ENCODE measurements around the gene CYB5RL. TPM values are rescaled to one million over a fixed set of nuclear protein-coding genes. Genes with fewer than 3 reads are reported as not detected.

The CYB5RL gene
- total RNA-seq, 1 donor from 2014 or later = 9.0 TPM

DNA sequence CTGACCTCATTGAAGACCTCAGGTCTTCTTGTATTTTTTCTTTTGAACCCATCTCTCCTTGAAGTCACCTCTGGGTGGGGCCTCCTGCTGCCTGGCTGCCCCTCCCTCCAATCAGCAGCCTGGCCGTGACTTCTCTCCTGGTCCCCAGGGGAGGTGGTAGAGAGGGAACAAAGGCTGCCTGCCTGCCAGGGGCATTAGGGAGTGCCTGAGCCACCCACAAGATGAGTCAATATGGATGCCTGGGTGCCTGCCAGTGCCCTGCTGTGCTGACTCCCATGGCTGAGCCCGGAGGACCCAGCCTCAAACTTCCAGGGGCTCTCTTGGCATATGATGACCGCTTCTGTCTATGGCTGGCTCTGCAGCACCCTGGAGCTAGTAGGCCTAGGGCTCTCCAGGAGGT, 41.8 kb downstream of the CYB5RL start:
- no peaks in the 10 kb centered on the region for H3K4me1 Mint-ChIP-seq (ENCODE audit: low read depth)
- H3K9me3 Mint-ChIP-seq (ENCODE audit: low read depth) = no peaks in the 10 kb centered on the region
- H3K36me3 Mint-ChIP-seq (ENCODE audit: insufficient read depth) = no peaks in the 10 kb centered on the region
- H3K27me3 Mint-ChIP-seq = peaks cover 18% of the 10 kb centered on the region
- TF ChIP-seq, protein P1, sequence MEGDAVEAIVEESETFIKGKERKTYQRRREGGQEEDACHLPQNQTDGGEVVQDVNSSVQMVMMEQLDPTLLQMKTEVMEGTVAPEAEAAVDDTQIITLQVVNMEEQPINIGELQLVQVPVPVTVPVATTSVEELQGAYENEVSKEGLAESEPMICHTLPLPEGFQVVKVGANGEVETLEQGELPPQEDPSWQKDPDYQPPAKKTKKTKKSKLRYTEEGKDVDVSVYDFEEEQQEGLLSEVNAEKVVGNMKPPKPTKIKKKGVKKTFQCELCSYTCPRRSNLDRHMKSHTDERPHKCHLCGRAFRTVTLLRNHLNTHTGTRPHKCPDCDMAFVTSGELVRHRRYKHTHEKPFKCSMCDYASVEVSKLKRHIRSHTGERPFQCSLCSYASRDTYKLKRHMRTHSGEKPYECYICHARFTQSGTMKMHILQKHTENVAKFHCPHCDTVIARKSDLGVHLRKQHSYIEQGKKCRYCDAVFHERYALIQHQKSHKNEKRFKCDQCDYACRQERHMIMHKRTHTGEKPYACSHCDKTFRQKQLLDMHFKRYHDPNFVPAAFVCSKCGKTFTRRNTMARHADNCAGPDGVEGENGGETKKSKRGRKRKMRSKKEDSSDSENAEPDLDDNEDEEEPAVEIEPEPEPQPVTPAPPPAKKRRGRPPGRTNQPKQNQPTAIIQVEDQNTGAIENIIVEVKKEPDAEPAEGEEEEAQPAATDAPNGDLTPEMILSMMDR (IDR thresholded peaks at IDR 0.05; ENCODE audit: unreplicated experiment) = no peak
- H3K4me3 Mint-ChIP-seq (ENCODE audit: low read depth) = no peak overlapping the region
- DNase-seq (ENCODE audit: low spot score, unreplicated experiment) = no peak
- H3K27ac Mint-ChIP-seq = no peak overlapping the region

DNA sequence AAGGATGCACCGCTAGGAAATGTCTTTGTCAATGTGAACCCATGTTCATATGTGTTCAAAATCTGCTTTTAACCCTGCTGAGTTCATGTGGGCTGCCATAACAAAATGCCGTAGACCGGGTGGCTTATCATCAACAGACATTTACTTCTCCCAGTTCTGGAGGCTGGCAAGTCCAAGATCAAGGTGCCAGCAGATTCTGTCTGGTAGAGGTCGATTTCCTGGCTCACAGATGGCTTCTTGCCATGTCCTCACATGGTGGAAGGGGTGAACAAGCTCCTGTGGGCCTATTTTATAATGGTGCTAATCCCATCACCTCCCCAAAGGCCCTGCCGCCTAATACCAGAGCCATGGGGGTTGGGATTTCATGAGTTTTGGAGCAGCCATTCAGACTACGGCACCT, 42.4 kb downstream of the CYB5RL start:
- peaks cover 18% of the 10 kb centered on the region for H3K27me3 Mint-ChIP-seq
- TF ChIP-seq, protein P1 (IDR thresholded peaks at IDR 0.05; ENCODE audit: unreplicated experiment) = no peak
- no peak overlapping the region for H3K27ac Mint-ChIP-seq
- H3K4me1 Mint-ChIP-seq (ENCODE audit: low read depth) = no peaks in the 10 kb centered on the region
- DNase-seq (ENCODE audit: low spot score, unreplicated experiment) = no peak
- no peaks in the 10 kb centered on the region for H3K36me3 Mint-ChIP-seq (ENCODE audit: insufficient read depth)
- no peak overlapping the region for H3K4me3 Mint-ChIP-seq (ENCODE audit: low read depth)
- no peaks in the 10 kb centered on the region for H3K9me3 Mint-ChIP-seq (ENCODE audit: low read depth)

- no peak overlapping the region for H3K27ac Mint-ChIP-seq
- H3K27me3 Mint-ChIP-seq = peaks cover 18% of the 10 kb centered on the region
- no peak for DNase-seq (ENCODE audit: low spot score, unreplicated experiment)
- H3K4me3 Mint-ChIP-seq (ENCODE audit: low read depth) = no peak overlapping the region
- H3K4me1 Mint-ChIP-seq (ENCODE audit: low read depth) = no peaks in the 10 kb centered on the region
- no peaks in the 10 kb centered on the region for H3K9me3 Mint-ChIP-seq (ENCODE audit: low read depth)
- TF ChIP-seq, protein P1 (IDR thresholded peaks at IDR 0.05; ENCODE audit: unreplicated experiment) = no peak
- no peaks in the 10 kb centered on the region for H3K36me3 Mint-ChIP-seq (ENCODE audit: insufficient read depth)
Observed at GRCh38 chr1:54156986-54157385, 42.8 kb downstream of the CYB5RL start.

GRCh38 chr1:54156201-54156600, 43.6 kb downstream of the CYB5RL start:
- Mint-ChIP-seq H3K27ac (no peak overlapping the region), H3K9me3 (ENCODE audit: low read depth) (no peaks in the 10 kb centered on the region), H3K27me3 (peaks cover 18% of the 10 kb centered on the region), H3K4me1 (ENCODE audit: low read depth) (no peaks in the 10 kb centered on the region), H3K36me3 (ENCODE audit: insufficient read depth) (no peaks in the 10 kb centered on the region), H3K4me3 (ENCODE audit: low read depth) (no peak overlapping the region)
- no peak for DNase-seq (ENCODE audit: low spot score, unreplicated experiment)
- TF ChIP-seq, protein P1 (IDR thresholded peaks at IDR 0.05; ENCODE audit: unreplicated experiment) = no peak

DNA sequence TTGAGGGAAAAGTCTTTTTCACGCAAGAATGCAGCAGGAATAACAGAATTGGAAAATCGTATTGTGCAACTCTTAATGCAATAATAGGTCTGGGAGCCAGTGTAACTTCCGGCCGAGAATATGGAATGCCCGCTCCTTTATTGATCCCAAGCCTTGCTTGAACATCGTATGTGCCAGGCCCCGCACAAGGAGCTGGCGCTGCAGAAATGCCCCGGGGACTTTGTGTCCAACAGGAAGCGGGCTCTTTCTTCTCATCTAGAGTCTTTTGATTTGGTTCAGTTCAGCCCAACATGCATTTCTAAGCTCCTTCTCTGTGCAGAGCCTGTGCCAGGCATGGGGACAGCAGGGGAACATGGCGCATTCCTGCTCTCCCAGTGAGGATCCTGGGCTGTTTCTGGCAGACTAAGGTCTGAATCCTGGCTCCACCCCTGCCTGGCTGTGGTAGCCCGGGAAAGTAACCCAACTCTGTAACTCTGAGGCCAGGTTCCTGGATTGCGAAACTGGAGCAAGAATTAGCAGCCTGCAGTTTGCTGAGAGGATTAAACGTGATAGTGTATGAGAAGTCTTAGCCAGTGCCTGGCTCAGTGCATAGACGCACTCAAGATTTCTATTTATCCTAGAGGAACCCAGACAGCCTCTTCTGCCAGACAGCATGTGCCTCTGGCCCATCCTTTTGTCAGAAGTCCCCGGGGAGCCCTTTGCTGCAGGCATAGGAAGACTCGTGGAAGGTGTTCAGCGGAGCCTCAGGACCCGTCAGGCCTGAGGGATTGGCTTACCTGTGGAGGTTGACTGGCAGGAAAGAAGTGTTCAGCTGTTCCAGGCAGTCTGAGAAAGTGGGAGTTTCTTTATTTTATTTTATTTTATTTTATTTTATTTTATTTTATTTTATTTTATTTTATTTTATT, 46.0 kb downstream of the CYB5RL start:
- TF ChIP-seq, protein P1 (IDR thresholded peaks at IDR 0.05; ENCODE audit: unreplicated experiment) = no peak
- no peak for DNase-seq (ENCODE audit: low spot score, unreplicated experiment)
- Mint-ChIP-seq H3K36me3 (ENCODE audit: insufficient read depth) (no peaks in the 10 kb centered on the region), H3K4me3 (ENCODE audit: low read depth) (no peak overlapping the region), H3K27me3 (peaks cover 18% of the 10 kb centered on the region), H3K27ac (no peak overlapping the region), H3K9me3 (ENCODE audit: low read depth) (no peaks in the 10 kb centered on the region), H3K4me1 (ENCODE audit: low read depth) (no peaks in the 10 kb centered on the region)

Measured in progenitor cell of endocrine pancreas (in vitro differentiated cells).